SK-N-SH (cell line): ENCODE results near the gene LPAR1. TPM values are rescaled to one million over a fixed set of nuclear protein-coding genes. Genes with fewer than 3 reads are reported as not detected.

Experiments
- CTCF ChIA-PET: fragments of 300-600, 350-600 bp; formaldehyde crosslinking; extraction: SDS; loops from one replicate; lab custom pipeline; 2021; lab: Yijun Ruan, JAX
- POLR2A ChIA-PET: fragments of 350-600 bp; sonication (Branson Sonifier 250); formaldehyde crosslinking; extraction: SDS; loops from one replicate; lab custom pipeline; 2020; ENCODE audit warnings: antibody characterized with exemption, inconsistent platforms; lab: Yijun Ruan, JAX
- DNase-seq: peaks from one replicate; pipeline ENCODE4 v3.0.0; 2012
- H2AFZ ChIP-seq: fragments of 200-600 bp; sonication (generic); 2 replicates; pipeline ENCODE4 v1.8.1; 2016; ENCODE audit warnings: antibody characterized with exemption, mild to moderate bottlenecking, low read depth
- H3F3A ChIP-seq: fragments of 200-600 bp; sonication (generic); replicated peaks from 2 replicates; pipeline ENCODE3; 2016; ENCODE audit warnings: antibody characterized with exemption, mild to moderate bottlenecking; ENCODE audit not compliant: insufficient read depth
- H3K27ac ChIP-seq, 2 experiments: fragments of 200-500 bp in 1 of 2; fragments of 200-600 bp in 1 of 2; sonication (Bioruptor generic) in 1 of 2; sonication (generic), shearing (Covaris generic) in 1 of 2; 2 replicates each; pipeline versions ENCODE4 v1.5.1 to v1.6.1; 2014 to 2016; ENCODE audit warnings: low read depth in 2 of 2, inconsistent platforms in 1 of 2, low read length in 1 of 2, mild to moderate bottlenecking in 1 of 2, mixed read lengths in 1 of 2
- H3K27me3 ChIP-seq: fragments of 200-600 bp; sonication (generic), shearing (Covaris generic); 2 replicates; pipeline ENCODE4 v1.6.1; 2016; ENCODE audit warnings: mixed run types; ENCODE audit not compliant: insufficient read depth
- H3K36me3 ChIP-seq, 2 experiments: fragments of 200-500 bp in 1 of 2; fragments of 200-600 bp in 1 of 2; sonication (Bioruptor generic) in 1 of 2; sonication (generic) in 1 of 2; replicated peaks in 1 of 2; 2 replicates each; pipeline versions ENCODE3 to v1.5.1; 2014 to 2016; ENCODE audit warnings: low read length in 1 of 2, mild to moderate bottlenecking in 1 of 2; ENCODE audit not compliant: insufficient read depth in 2 of 2, control insufficient read depth in 1 of 2
- H3K4me1 ChIP-seq, 2 experiments: fragments of 200-500 bp in 1 of 2; fragments of 200-600 bp in 1 of 2; sonication (Bioruptor generic) in 1 of 2; sonication (generic), shearing (Covaris generic) in 1 of 2; 2 replicates each; pipeline versions ENCODE4 v1.5.1 to v1.6.1; 2014 to 2016; ENCODE audit warnings: low read depth in 1 of 2, low read length in 1 of 2, mixed run types in 1 of 2; ENCODE audit not compliant: insufficient read depth in 2 of 2, control insufficient read depth in 1 of 2
- H3K4me2 ChIP-seq: fragments of 200-600 bp; sonication (generic), shearing (Covaris generic); 2 replicates; pipeline ENCODE4 v1.6.1; 2017; ENCODE audit warnings: mixed run types
- H3K4me3 ChIP-seq, 2 experiments: fragments of 200-500 bp in 1 of 2; fragments of 200-600 bp in 1 of 2; sonication (Bioruptor generic) in 1 of 2; sonication (generic), shearing (Covaris generic) in 1 of 2; 2 replicates each; pipeline versions ENCODE4 v1.5.1 to v1.8.1; 2014 to 2016; ENCODE audit warnings: low read depth in 2 of 2, inconsistent platforms in 1 of 2, low read length in 1 of 2, mild to moderate bottlenecking in 1 of 2, mixed read lengths in 1 of 2, moderate library complexity in 1 of 2
- H3K79me2 ChIP-seq: fragments of 200-600 bp; sonication (generic); 2 replicates; pipeline ENCODE4 v1.8.1; 2017; ENCODE audit warnings: mild to moderate bottlenecking; ENCODE audit not compliant: insufficient read depth
- H3K9ac ChIP-seq: fragments of 200-600 bp; sonication (generic); 2 replicates; pipeline ENCODE4 v1.6.1; 2017; ENCODE audit warnings: mixed run types
- H3K9me2 ChIP-seq: fragments of 200-600 bp; sonication (generic); 2 replicates; pipeline ENCODE4 v1.6.1; 2017; ENCODE audit warnings: mixed run types
- H3K9me3 ChIP-seq: fragments of 200-600 bp; sonication (generic); 2 replicates; pipeline ENCODE4 v1.6.1; 2017; ENCODE audit warnings: mixed run types, mild to moderate bottlenecking, moderate library complexity
- H4K20me1 ChIP-seq: fragments of 200-600 bp; sonication (generic); 2 replicates; pipeline ENCODE4 v1.6.1; 2017; ENCODE audit warnings: mild to moderate bottlenecking, mixed run types; ENCODE audit not compliant: insufficient read depth
- CHD2 ChIP-seq: fragments of 150-350 bp; IDR thresholded peaks from 2 replicates; pipeline ENCODE4 v1.6.1; 2018; ENCODE audit warnings: low read length; ENCODE audit not compliant: partially characterized antibody
- ELF1 ChIP-seq: IDR thresholded peaks from 2 replicates; pipeline ENCODE4 v1.4.0; 2012
- EP300 ChIP-seq, 2 experiments: IDR thresholded peaks; 2 replicates each; pipeline versions ENCODE4 v1.4.0 to v1.6.1; 2012; ENCODE audit warnings: borderline replicate concordance in 1 of 2, low read depth in 1 of 2, low read length in 1 of 2
- FOSL2 ChIP-seq: IDR thresholded peaks from 2 replicates; pipeline ENCODE4 v1.4.0; 2012; ENCODE audit warnings: low read depth, mild to moderate bottlenecking, moderate library complexity, borderline replicate concordance
- FOXJ3 ChIP-seq: sonication (generic); formaldehyde crosslinking; IDR thresholded peaks from 2 replicates; pipeline ENCODE4 v1.5.1; 2020; ENCODE audit warnings: mild to moderate bottlenecking, missing genetic modification reagents
- GABPA ChIP-seq: IDR thresholded peaks from 2 replicates; pipeline ENCODE4 v1.4.0; 2012; ENCODE audit warnings: low read depth, mild to moderate bottlenecking
- GATA2 ChIP-seq: sonication (generic); formaldehyde crosslinking; IDR thresholded peaks from 2 replicates; pipeline ENCODE4 v1.5.0; 2020; ENCODE audit warnings: mild to moderate bottlenecking, missing genetic modification reagents
- JUND ChIP-seq: IDR thresholded peaks from 2 replicates; pipeline ENCODE4 v1.4.0; 2012
- MAX ChIP-seq: IDR thresholded peaks from 2 replicates; pipeline ENCODE4 v1.4.0; 2012; ENCODE audit warnings: low read depth
- MEF2A ChIP-seq: IDR thresholded peaks from 2 replicates; pipeline ENCODE4 v1.4.0; 2012; ENCODE audit warnings: low read depth, borderline replicate concordance
- MXI1 ChIP-seq: IDR thresholded peaks from 2 replicates; pipeline ENCODE4 v1.6.1; 2012; ENCODE audit warnings: mild to moderate bottlenecking, low read depth, low read length, improper control_type of control experiment
- POLR2AphosphoS5 ChIP-seq: IDR thresholded peaks from 2 replicates; pipeline ENCODE4 v1.6.1; 2012; ENCODE audit warnings: low read depth, low read length
- RAD21 ChIP-seq: IDR thresholded peaks from 2 replicates; pipeline ENCODE4 v1.6.1; 2012; ENCODE audit warnings: mild to moderate bottlenecking, low read length
- RFX5 ChIP-seq: IDR thresholded peaks from 2 replicates; pipeline ENCODE4 v1.6.1; 2012; ENCODE audit warnings: mild to moderate bottlenecking, improper control_type of control experiment, low read length
- RXRA ChIP-seq: IDR thresholded peaks from 2 replicates; pipeline ENCODE4 v1.4.0; 2012; ENCODE audit warnings: low read depth, mild to moderate bottlenecking, borderline replicate concordance
- SIN3A ChIP-seq: IDR thresholded peaks from 2 replicates; pipeline ENCODE4 v1.6.1; 2012; ENCODE audit warnings: low read depth, mild to moderate bottlenecking, low read length, moderate library complexity, borderline replicate concordance
- TAF1 ChIP-seq: IDR thresholded peaks from 2 replicates; pipeline ENCODE4 v1.6.1; 2012; ENCODE audit warnings: low read depth, mild to moderate bottlenecking, low read length, moderate library complexity, borderline replicate concordance
- TCF12 ChIP-seq: IDR thresholded peaks from 2 replicates; pipeline ENCODE4 v1.4.0; 2012
- YY1 ChIP-seq: IDR thresholded peaks from 2 replicates; pipeline ENCODE4 v1.4.0; 2012; ENCODE audit warnings: low read depth, mild to moderate bottlenecking
- WGBS: methylation state at CpG from one replicate; pipeline ENCODE4 v1.1.6; 2017; ENCODE audit warnings: low lambda C conversion rate; 5-methylcytosine and 5-hydroxymethylcytosine counted together
- polyA plus RNA-seq, 3 experiments: library from polyadenylated mRNA; depleted of rRNA; stranded (reverse); fragments of >200 nt; gene quantifications; 2 replicates each; pipeline ENCODE4 v1.2.3, GENCODE V29; 2012
- TF ChIP-seq, protein P1 (sequence below): fragments of 150-350 bp; IDR thresholded peaks from 2 replicates; pipeline ENCODE4 v1.6.1; 2017; ENCODE audit warnings: antibody characterized with exemption, low read length, low read depth, borderline replicate concordance
- TF ChIP-seq, protein P2 (sequence below): fragments of 150-350 bp; IDR thresholded peaks from 2 replicates; pipeline ENCODE4 v1.6.1; 2016; ENCODE audit warnings: mild to moderate bottlenecking, low read depth, low read length

LPAR1 gene
- polyA plus RNA-seq, 1 of the 3 experiments (the other 2 are of a cell fraction): 9.4 TPM

GRCh38 chr9:110919609-110920008, 118.7 kb downstream of the LPAR1 start:
- H4K20me1 ChIP-seq: no peaks in the 10 kb centered on the region
- H3K36me3 ChIP-seq: no peaks in the 10 kb centered on the region
- ChIA-PET POLR2A (no interaction called here), CTCF (interaction anchor here (0.6 kb wide), 1 partner anchor 349 kb away, joined by 3 read pairs; no protein-coding TSS in a partner anchor)
- TF ChIP-seq MXI1: no peak
- no peak for TF ChIP-seq POLR2AphosphoS5
- peak in 1 of 2 experiments; percentile 12; a peak in 1 of 4 replicates for TF ChIP-seq EP300 (IDR thresholded peaks at IDR 0.05; ENCODE audit: borderline replicate concordance in 1 of 2, low read depth in 1 of 2, low read length in 1 of 2)
- TF ChIP-seq GATA2 (CRISPR knock-in tag): no peak
- H3F3A ChIP-seq: peaks cover 9% of the 10 kb centered on the region
- no peaks in the 10 kb centered on the region for H3K9me2 ChIP-seq
- DNase-seq: no peak
- H3K27ac ChIP-seq: peak overlapping the region in 1 of 2 experiments; percentile 48; a peak in 1 of 4 replicates
- H3K4me1 ChIP-seq: peaks cover 0 to 29% of the 10 kb centered on the region in 2 experiments; a peak in 1 of 4 replicates
- H2AFZ ChIP-seq: no peak overlapping the region; the same call in 1 of the 2 replicates
- H3K4me2 ChIP-seq: no peak overlapping the region
- H3K79me2 ChIP-seq: no peaks in the 10 kb centered on the region
- H3K4me3 ChIP-seq: no peak overlapping the region
- H3K27me3 ChIP-seq: no peaks in the 10 kb centered on the region
- no peaks in the 10 kb centered on the region for H3K9me3 ChIP-seq
- H3K9ac ChIP-seq: no peak overlapping the region
- WGBS: 74% methylated on average over 3 of the region's 3 CpGs

GRCh38 chr9:110919050-110919435, 119.2 kb downstream of the LPAR1 start:
- H3F3A ChIP-seq: peaks cover 9% of the 10 kb centered on the region
- H3K27me3 ChIP-seq: no peaks in the 10 kb centered on the region
- POLR2A ChIA-PET: no interaction called here
- WGBS: 91% methylated on average over 3 of the region's 3 CpGs
- H3K4me1 ChIP-seq: peaks cover 0 to 29% of the 10 kb centered on the region in 2 experiments; a peak in 1 of 4 replicates
- no peaks in the 10 kb centered on the region for H3K9me2 ChIP-seq
- peak overlapping the region in 1 of 2 experiments; percentile 48; a peak in 1 of 4 replicates for H3K27ac ChIP-seq
- H3K4me3 ChIP-seq: no peak overlapping the region
- no peaks in the 10 kb centered on the region for H3K9me3 ChIP-seq
- no peak overlapping the region for H3K4me2 ChIP-seq
- DNase-seq: no peak
- no peak overlapping the region for H3K9ac ChIP-seq
- no peaks in the 10 kb centered on the region for H3K36me3 ChIP-seq
- CTCF ChIA-PET: interaction anchor here (0.6 kb wide), 1 partner anchor 350 kb away, joined by 3 read pairs; no protein-coding TSS in a partner anchor
- no peaks in the 10 kb centered on the region for H3K79me2 ChIP-seq
- TF ChIP-seq MXI1 (no peak), RXRA (no peak), RFX5 (no peak), EP300 (IDR thresholded peaks at IDR 0.05; ENCODE audit: borderline replicate concordance in 1 of 2, low read depth in 1 of 2, low read length in 1 of 2) (no peak), JUND (no peak), ELF1 (no peak)
- TF ChIP-seq, protein P1, sequence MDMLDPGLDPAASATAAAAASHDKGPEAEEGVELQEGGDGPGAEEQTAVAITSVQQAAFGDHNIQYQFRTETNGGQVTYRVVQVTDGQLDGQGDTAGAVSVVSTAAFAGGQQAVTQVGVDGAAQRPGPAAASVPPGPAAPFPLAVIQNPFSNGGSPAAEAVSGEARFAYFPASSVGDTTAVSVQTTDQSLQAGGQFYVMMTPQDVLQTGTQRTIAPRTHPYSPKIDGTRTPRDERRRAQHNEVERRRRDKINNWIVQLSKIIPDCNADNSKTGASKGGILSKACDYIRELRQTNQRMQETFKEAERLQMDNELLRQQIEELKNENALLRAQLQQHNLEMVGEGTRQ: no peak
- H2AFZ ChIP-seq: no peak overlapping the region
- no peaks in the 10 kb centered on the region for H4K20me1 ChIP-seq

- H4K20me1 ChIP-seq: no peaks in the 10 kb centered on the region
- H3K9ac ChIP-seq: no peak overlapping the region
- peaks cover 9% of the 10 kb centered on the region for H3F3A ChIP-seq
- H3K4me2 ChIP-seq: no peak overlapping the region
- H3K79me2 ChIP-seq: no peaks in the 10 kb centered on the region
- no peak for DNase-seq
- no peak overlapping the region for H3K4me3 ChIP-seq
- peak overlapping the region in 1 of 2 experiments; percentile 48; a peak in 2 of 4 replicates for H3K27ac ChIP-seq
- H2AFZ ChIP-seq: no peak overlapping the region
- no peaks in the 10 kb centered on the region for H3K27me3 ChIP-seq
- H3K36me3 ChIP-seq: no peaks in the 10 kb centered on the region
- no peaks in the 10 kb centered on the region for H3K9me3 ChIP-seq
- POLR2A ChIA-PET: no interaction called here
- H3K4me1 ChIP-seq: peaks cover 0 to 29% of the 10 kb centered on the region in 2 experiments; a peak in 1 of 4 replicates
- 71% methylated on average over 1 of the region's 1 CpG for WGBS
- no peaks in the 10 kb centered on the region for H3K9me2 ChIP-seq
- CTCF ChIA-PET: no interaction called here
- TF ChIP-seq MAX (no peak), TCF12 (peak; percentile 37), GABPA (no peak), MEF2A (no peak), ELF1 (no peak), FOXJ3 (CRISPR knock-in tag) (no peak), MXI1 (no peak), YY1 (no peak), CHD2 (no peak), FOSL2 (no peak), GATA2 (CRISPR knock-in tag) (no peak), RAD21 (no peak), TAF1 (no peak), SIN3A (no peak)
- TF ChIP-seq, protein P2, sequence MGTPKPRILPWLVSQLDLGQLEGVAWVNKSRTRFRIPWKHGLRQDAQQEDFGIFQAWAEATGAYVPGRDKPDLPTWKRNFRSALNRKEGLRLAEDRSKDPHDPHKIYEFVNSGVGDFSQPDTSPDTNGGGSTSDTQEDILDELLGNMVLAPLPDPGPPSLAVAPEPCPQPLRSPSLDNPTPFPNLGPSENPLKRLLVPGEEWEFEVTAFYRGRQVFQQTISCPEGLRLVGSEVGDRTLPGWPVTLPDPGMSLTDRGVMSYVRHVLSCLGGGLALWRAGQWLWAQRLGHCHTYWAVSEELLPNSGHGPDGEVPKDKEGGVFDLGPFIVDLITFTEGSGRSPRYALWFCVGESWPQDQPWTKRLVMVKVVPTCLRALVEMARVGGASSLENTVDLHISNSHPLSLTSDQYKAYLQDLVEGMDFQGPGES: no peak
These were observed 119.8 kb downstream of the LPAR1 start for GRCh38 chr9:110918316-110919049.
